ENCODE data around the gene ZNF91.
"Not testable (repeated sequence)": the region's sequence is repeated elsewhere in the genome, so short reads cannot be mapped to it uniquely, and the experiment has no call there.

The ZNF91 gene

DNA sequence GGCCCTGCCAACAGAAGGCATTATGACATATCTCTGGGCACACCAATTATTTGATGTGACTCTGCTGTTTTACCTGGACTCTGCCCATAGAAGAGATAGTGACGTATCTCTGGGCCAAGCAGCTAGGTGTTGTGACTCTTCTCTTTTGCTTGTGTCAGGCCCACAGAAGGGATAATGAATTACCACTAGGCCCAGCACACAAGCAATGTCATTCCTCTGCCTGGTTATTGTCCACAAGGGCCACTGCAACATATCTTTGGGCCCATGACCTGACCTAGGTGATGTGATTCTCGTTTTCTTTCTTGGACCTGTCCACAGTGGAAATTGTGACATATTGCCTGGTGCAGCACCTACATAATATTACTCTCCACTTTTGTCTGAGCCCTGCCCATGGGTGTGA lies 80.0 kb downstream of the ZNF91 start:
- no peak for DNase-seq

DNA sequence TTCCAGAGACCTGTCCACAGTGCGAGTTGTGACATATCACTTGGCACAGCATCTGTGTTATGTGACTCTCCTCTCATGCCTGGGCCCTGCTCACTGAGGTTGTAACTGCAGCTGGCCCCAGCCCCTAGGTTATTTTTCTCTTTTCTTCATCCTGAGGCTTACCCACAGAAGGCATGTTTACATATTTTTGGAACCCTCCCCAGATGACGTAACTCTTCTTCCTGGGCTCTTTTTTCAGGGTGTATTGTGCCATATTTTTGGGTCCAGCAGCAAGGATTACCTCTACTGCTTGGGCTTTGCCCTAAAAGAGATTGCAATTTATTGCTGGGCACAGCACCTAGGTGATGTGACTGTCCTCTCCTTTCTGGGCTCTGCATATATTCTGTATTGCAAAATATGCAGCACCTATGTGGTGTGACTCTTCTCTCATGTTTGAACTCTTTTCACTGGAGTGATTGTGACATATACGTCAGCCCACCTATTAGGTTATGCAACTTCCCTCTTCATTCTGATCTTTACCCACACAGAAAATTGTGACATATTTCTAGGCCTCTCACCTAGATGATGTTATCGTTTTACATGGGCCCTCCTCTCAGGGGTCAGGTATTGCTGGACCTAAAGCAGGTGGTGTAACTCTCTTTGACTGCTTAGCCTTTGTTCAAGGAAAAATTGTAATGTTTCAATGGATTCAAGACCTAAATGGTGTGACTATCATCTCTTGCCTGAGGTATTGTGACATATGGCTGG lies 80.6 kb downstream of the ZNF91 start:
- no peak for DNase-seq

DNA sequence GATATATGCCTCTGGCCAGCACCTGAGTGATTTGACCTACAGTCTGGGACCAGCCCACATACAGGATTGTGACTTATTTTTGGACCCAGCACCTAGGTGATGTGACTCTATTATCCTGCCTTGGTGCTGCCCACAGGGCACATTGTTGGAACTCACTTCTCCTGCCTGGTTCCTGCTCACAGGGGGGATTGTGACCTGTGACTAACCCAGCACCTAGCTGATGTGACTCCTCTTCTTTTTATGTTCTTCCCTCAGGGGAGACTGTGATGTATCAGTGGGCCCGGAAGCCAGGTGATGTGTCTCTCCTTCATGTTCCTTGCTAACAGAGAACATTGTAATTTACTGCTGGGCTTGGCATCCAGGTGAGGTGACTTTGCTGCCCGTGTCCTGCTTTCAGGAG lies 82.1 kb downstream of the ZNF91 start:
- no peak for DNase-seq

DNA sequence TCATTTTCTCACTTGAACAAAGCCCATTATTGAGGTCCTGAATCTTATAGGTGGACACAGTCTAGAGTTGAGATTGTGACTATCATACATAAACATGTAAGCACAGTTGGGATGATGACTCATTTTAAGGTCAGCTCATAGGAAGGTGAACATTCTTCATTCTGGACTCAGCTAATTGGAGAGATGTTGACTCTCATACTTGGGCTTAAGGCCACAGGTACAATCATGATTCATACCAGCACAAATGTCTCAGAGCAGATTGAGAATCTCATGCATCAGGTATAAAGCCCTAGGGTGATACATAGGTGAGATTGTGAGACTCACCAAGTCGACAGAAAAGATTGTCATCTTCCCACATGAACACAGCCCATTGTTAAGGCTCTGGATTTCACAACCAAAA lies 82.8 kb downstream of the ZNF91 start:
- no peak for DNase-seq

DNA sequence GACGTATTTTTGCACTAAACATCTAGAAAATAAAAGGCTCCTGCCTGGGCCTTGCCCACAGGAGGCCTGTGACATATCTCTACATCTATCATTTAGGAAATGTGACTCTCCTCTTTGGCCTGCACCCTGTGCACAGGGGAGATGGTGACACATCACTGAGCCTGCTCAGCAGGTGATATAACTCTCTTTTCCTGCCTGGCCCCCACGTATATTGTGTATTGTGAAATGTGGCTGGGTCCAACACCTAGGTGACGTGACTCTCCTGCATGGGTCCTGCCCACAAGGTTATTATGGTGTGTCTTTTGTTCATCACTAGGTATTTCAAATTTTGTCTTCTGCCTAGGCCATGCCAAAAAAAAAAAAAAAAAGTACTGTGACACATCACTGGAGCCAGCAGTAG lies 83.7 kb downstream of the ZNF91 start:
- DNase-seq, result no peak

DNA sequence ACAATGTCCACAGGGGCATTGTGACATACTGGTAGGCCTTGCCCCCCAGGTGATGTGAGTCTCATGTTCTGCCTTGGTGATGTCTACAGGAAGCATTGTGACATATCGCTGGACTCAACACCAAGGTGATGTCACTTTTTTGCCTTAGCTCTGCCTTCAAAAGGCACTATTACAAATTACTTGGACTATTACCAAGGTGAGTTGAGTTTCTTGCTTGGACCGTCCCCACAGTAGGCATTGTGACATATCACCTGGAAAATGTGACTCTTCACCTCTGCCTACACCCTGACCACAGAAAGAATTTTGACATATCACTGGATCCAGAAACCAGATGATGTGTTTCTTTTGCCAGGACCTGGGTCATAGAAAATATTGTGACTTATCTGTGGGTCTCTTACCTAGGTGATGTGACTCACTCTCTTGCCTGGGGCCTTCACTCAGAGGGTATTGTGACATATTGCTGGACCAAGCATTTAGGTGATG lies 84.5 kb downstream of the ZNF91 start:
- no peak for DNase-seq

DNA sequence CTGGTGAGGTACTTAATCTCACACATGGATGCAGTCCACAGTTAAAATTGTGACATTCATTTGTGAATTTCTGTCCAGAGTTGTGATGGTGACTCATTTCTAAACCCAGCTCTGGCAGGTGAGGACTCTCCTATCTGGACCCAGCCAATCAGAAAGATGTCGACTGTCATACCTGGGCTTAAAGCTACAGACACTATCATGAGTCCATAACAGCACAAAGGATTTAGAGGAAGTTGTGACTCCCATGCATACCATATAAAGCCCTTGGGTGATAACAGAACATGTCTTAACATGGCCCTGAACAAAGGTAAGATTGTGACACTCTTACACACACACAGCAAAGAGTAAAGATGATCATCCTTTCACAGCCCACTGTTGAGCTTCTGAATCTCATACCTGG lies 85.3 kb downstream of the ZNF91 start:
- DNase-seq, result no peak

DNA sequence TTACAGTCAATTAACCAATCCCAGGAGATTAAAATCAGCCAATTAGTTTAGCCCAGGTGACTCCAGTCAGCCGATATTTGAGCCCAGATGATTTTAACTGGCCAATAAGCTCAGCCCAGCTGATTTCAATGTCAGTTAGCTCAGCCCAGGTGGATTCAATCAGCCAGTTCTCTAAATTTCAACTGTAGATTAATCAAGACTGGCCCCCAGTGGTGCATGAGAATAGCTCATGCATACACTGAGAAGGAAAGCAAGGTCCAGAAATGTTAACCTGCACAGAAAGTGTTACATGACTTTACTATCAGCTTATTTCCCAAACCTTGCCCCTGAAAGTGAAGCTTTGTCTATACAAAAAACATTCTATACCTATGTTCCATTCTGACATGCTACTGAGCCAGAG lies 89.7 kb downstream of the ZNF91 start:
- DNase-seq, result no peak

DNA sequence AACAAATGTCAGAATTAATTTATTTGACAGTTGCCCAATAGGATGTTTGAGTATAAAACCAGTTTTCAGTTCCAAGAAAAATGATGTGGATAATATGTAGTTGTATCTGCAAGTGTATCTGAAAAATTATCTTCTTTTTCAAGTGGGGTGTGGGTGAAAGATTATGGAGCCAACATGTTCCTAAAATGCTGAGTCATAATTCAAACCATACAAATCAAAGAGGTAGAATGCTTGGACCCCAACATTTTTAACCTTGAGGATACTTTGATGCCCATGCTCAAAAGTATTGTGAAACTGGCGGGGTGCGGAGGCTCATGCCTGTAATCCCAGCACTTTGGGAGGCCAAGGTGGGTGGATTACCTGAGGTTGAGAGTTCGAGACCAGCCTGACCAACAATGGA lies 91.0 kb downstream of the ZNF91 start:
- no peak for DNase-seq

DNA sequence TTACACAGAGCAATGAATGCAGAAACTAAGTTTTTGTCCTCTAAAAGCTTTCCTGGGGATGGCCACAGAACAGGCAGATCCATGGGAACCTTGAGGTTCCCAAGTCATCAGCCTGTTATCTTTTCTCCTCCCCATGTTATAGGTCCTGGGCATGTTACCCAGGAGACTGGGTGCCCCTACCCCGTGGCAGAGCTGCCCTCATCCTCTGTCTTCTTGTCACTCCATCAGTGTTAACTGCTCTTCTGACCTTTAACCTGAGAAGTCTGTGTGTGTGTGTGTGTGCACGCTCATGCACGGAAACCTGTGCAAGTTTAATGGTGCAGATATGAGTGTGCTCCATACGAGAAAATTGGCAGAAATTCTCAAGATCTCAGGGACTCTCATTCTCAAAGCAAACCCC lies 101.1 kb downstream of the ZNF91 start:
- DNase-seq, result no peak

DNA sequence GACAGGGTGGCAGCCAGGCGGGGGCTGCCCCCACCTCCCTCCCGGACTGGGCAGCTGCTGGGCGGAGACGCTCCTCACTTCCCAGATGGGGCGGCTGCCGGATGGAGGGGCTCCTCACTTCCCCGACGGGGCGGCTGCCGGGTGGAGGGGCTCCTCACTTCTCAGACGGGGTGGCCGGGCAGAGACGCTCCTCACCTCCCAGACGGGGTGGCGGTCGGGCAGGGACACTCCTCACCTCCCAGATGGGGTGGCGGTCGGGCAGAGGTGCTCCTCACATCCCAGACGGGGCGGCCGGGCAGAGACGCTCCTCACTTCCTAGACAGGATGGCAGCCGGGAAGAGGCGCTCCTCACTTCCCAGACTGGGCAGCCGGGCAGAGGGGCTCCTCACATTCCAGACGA lies 105.3 kb downstream of the ZNF91 start:
- not testable (repeated sequence) for DNase-seq

Data from fibroblast of skin of scalp (primary cell).